Fibroblast of lung (primary cell): Measurements from ENCODE around the gene CNTROB.

ENCODE experiments used
- EZH2 ChIP-seq: IDR thresholded peaks from 2 replicates; pipeline ENCODE4 v1.5.1; 2012; ENCODE audit warnings: low read length, control low read depth, mild to moderate bottlenecking; ENCODE audit errors: missing control alignments
- TF ChIP-seq, protein P1 (sequence below), 2 donors: IDR thresholded peaks in 1 of 2; conservative IDR thresholded peaks in 1 of 2; 1 replicate in 1 of 2; 2 replicates in 1 of 2; pipeline ENCODE4 v1.5.1; 2011 to 2012; ENCODE audit warnings: low read length in 2 of 2, control low read depth in 1 of 2, inconsistent platforms in 1 of 2, low read depth in 1 of 2, mild to moderate bottlenecking in 1 of 2

DNA sequence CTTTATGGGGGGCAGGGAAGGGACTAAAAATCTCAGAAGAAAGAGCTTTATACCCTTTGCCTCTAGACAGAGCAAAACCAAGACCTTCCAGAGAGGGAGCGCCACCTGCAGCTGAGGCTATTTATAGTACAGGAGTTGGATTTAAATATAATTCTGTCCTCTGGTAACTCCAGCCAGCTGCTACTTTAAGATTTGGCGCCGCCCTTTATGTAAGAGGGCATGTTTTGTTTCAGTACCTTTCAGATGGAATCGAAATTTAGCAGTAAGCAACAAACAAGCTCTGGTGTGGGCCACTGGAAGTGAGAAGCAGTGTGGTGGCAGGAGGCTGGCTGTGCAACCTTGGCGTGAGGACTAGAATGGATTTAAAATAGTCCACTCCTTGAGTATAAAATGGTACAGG is 65.2 kb downstream of the CNTROB start:
- TF ChIP-seq, protein P1, sequence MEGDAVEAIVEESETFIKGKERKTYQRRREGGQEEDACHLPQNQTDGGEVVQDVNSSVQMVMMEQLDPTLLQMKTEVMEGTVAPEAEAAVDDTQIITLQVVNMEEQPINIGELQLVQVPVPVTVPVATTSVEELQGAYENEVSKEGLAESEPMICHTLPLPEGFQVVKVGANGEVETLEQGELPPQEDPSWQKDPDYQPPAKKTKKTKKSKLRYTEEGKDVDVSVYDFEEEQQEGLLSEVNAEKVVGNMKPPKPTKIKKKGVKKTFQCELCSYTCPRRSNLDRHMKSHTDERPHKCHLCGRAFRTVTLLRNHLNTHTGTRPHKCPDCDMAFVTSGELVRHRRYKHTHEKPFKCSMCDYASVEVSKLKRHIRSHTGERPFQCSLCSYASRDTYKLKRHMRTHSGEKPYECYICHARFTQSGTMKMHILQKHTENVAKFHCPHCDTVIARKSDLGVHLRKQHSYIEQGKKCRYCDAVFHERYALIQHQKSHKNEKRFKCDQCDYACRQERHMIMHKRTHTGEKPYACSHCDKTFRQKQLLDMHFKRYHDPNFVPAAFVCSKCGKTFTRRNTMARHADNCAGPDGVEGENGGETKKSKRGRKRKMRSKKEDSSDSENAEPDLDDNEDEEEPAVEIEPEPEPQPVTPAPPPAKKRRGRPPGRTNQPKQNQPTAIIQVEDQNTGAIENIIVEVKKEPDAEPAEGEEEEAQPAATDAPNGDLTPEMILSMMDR (conservative IDR thresholded peaks at IDR 0.05 in 1 of 2, IDR thresholded peaks at IDR 0.05 in 1 of 2; ENCODE audit: low read depth in 1 of 2, low read length in 2 of 2), result peak in 1 of 2 donors; percentile 48
- TF ChIP-seq EZH2, result no peak
